IMR-90 (cell line): ENCODE results near the gene ADAP1. TPM values are rescaled to one million over a fixed set of nuclear protein-coding genes. Genes with fewer than 3 reads are reported as not detected.
A peak's percentile ranks its signal among the peaks of the same experiment; 100 is the strongest.

Experiments used
- ATAC-seq: fragments of 200-7000 bp; cut with Tn5 transposase; 2 replicates; pipeline ENCODE4 v1.9.1; 2020; ENCODE audit warnings: low read depth, mild to moderate bottlenecking, moderate library complexity
- BruUV-seq: library from RNA; stranded (reverse); fragments of 400-500 nt; replicated peaks from 2 replicates; lab custom pipeline; 2021; lab: Mats Ljungman, UMichigan
- CTCF ChIA-PET: fragments of 300-600 bp; formaldehyde crosslinking; extraction: SDS; loops from one replicate; lab custom pipeline; 2021; ENCODE audit warnings: antibody characterized with exemption; lab: Yijun Ruan, JAX
- POLR2A ChIA-PET: fragments of 300-600 bp; sonication (Branson Sonifier 250); formaldehyde crosslinking; loops from one replicate; lab custom pipeline; 2022; ENCODE audit warnings: antibody characterized with exemption; ENCODE audit not compliant: unreplicated experiment; lab: Charles Lee
- DNase-seq: peaks from one replicate; pipeline ENCODE4 v3.0.0; 2013
- H2AFZ ChIP-seq: replicated peaks from 2 replicates; pipeline ENCODE3; 2013; ENCODE audit warnings: low read length, mild to moderate bottlenecking; ENCODE audit not compliant: poor library complexity
- H2AK5ac ChIP-seq: 2 replicates; pipeline ENCODE4 v1.6.1; 2013; ENCODE audit warnings: low read depth, low read length, inconsistent platforms
- H2AK9ac ChIP-seq: replicated peaks from 2 replicates; pipeline ENCODE3; 2013; ENCODE audit warnings: mild to moderate bottlenecking, low read depth, low read length, moderate library complexity; ENCODE audit not compliant: poor library complexity
- H2BK120ac ChIP-seq: 2 replicates; pipeline ENCODE4 v1.6.1; 2013; ENCODE audit warnings: low read depth, low read length, inconsistent platforms
- H2BK15ac ChIP-seq: 3 replicates; pipeline ENCODE4 v1.6.1; 2013; ENCODE audit warnings: low read depth, low read length, inconsistent platforms
- H2BK20ac ChIP-seq: 2 replicates; pipeline ENCODE4 v1.6.1; 2013; ENCODE audit warnings: low read depth, mild to moderate bottlenecking, inconsistent platforms, low read length, moderate library complexity
- H2BK5ac ChIP-seq: 2 replicates; pipeline ENCODE4 v1.6.1; 2013; ENCODE audit warnings: mild to moderate bottlenecking, low read depth, low read length, inconsistent platforms; ENCODE audit not compliant: poor library complexity, severe bottlenecking
- H3K14ac ChIP-seq: replicated peaks from 2 replicates; pipeline ENCODE4 v1.6.1; 2013; ENCODE audit warnings: low read depth, low read length, inconsistent platforms
- H3K18ac ChIP-seq: 2 replicates; pipeline ENCODE4 v1.6.1; 2013; ENCODE audit warnings: low read depth, low read length, control low read depth
- H3K23ac ChIP-seq: 2 replicates; pipeline ENCODE4 v1.6.1; 2013; ENCODE audit warnings: low read depth, low read length, inconsistent platforms
- H3K27ac ChIP-seq: 2 replicates; pipeline ENCODE4 v1.5.1; 2013; ENCODE audit warnings: mild to moderate bottlenecking, control low read depth, low read length; ENCODE audit not compliant: insufficient read depth
- H3K27me3 ChIP-seq: 2 replicates; pipeline ENCODE4 v1.6.1; 2013; ENCODE audit warnings: low read length; ENCODE audit not compliant: control insufficient read depth, insufficient read depth
- H3K36me3 ChIP-seq: 2 replicates; pipeline ENCODE4 v1.6.1; 2013; ENCODE audit warnings: low read length, mixed read lengths; ENCODE audit not compliant: control insufficient read depth, insufficient read depth
- H3K4ac ChIP-seq: 2 replicates; pipeline ENCODE4 v1.6.1; 2013; ENCODE audit warnings: low read depth, low read length, inconsistent platforms
- H3K4me1 ChIP-seq: 2 replicates; pipeline ENCODE4 v1.6.1; 2013; ENCODE audit warnings: low read length, mixed read lengths; ENCODE audit not compliant: control insufficient read depth, insufficient read depth
- H3K4me2 ChIP-seq: 2 replicates; pipeline ENCODE4 v1.6.1; 2013; ENCODE audit warnings: low read depth, mild to moderate bottlenecking, control low read depth, low read length, moderate library complexity
- H3K4me3 ChIP-seq: 2 replicates; pipeline ENCODE4 v1.5.1; 2013; ENCODE audit warnings: low read depth, mild to moderate bottlenecking, control low read depth, low read length, moderate library complexity; ENCODE audit not compliant: insufficient read depth
- H3K56ac ChIP-seq: 2 replicates; pipeline ENCODE4 v1.6.1; 2013; ENCODE audit warnings: low read length, inconsistent platforms; ENCODE audit not compliant: insufficient read depth; ENCODE audit errors: extremely low read depth
- H3K79me1 ChIP-seq, 2 experiments: 2 replicates each; pipeline ENCODE4 v1.6.1; 2013; ENCODE audit warnings: low read length in 2 of 2, inconsistent platforms in 1 of 2, low read depth in 1 of 2
- H3K9ac ChIP-seq: 2 replicates; pipeline ENCODE4 v1.6.1; 2013; ENCODE audit warnings: low read depth, low read length, control low read depth
- H3K9me1 ChIP-seq: 2 replicates; pipeline ENCODE4 v1.6.1; 2013; ENCODE audit warnings: low read length, inconsistent platforms; ENCODE audit not compliant: insufficient read depth
- H3K9me3 ChIP-seq: 2 replicates; pipeline ENCODE4 v1.6.1; 2013; ENCODE audit warnings: low read length; ENCODE audit not compliant: control insufficient read depth, insufficient read depth
- H4K20me1 ChIP-seq: 2 replicates; pipeline ENCODE4 v1.6.1; 2013; ENCODE audit warnings: low read length, inconsistent platforms; ENCODE audit not compliant: insufficient read depth
- H4K5ac ChIP-seq: 2 replicates; pipeline ENCODE4 v1.6.1; 2013; ENCODE audit warnings: mild to moderate bottlenecking, low read depth, low read length, control low read depth
- H4K8ac ChIP-seq, 2 experiments: 2 replicates each; pipeline ENCODE4 v1.6.1; 2013; ENCODE audit warnings: low read depth in 2 of 2, low read length in 2 of 2, control low read depth in 1 of 2, inconsistent platforms in 1 of 2
- H4K91ac ChIP-seq: 2 replicates; pipeline ENCODE4 v1.6.1; 2013; ENCODE audit warnings: low read depth, low read length, inconsistent platforms; ENCODE audit not compliant: insufficient read depth
- BHLHE40 ChIP-seq: fragments of 150-350 bp; IDR thresholded peaks from 2 replicates; pipeline ENCODE4 v1.6.1; 2016; ENCODE audit warnings: mild to moderate bottlenecking, low read depth, low read length
- CEBPB ChIP-seq: IDR thresholded peaks from 2 replicates; pipeline ENCODE4 v1.6.1; 2012; ENCODE audit warnings: low read depth, low read length, improper control_type of control experiment
- CHD1 ChIP-seq: IDR thresholded peaks from 2 replicates; pipeline ENCODE4 v1.6.1; 2012; ENCODE audit warnings: low read depth, low read length, improper control_type of control experiment
- FOS ChIP-seq: fragments of 150-350 bp; IDR thresholded peaks from 2 replicates; pipeline ENCODE4 v1.6.1; 2016; ENCODE audit warnings: low read depth, low read length
- MAFK ChIP-seq: IDR thresholded peaks from 2 replicates; pipeline ENCODE4 v1.6.1; 2012; ENCODE audit warnings: low read depth, low read length, improper control_type of control experiment
- MAZ ChIP-seq: IDR thresholded peaks from 2 replicates; pipeline ENCODE4 v1.6.1; 2012; ENCODE audit warnings: low read depth, mild to moderate bottlenecking, low read length, improper control_type of control experiment, moderate library complexity, borderline replicate concordance
- MXI1 ChIP-seq: IDR thresholded peaks from 2 replicates; pipeline ENCODE4 v1.6.1; 2012; ENCODE audit warnings: low read depth, mild to moderate bottlenecking, low read length, moderate library complexity, borderline replicate concordance
- NFE2L2 ChIP-seq: fragments of 150-350 bp; IDR thresholded peaks from 2 replicates; pipeline ENCODE4 v1.6.1; 2016; ENCODE audit warnings: low read depth, mild to moderate bottlenecking, low read length
- POLR2A ChIP-seq: IDR thresholded peaks from 2 replicates; pipeline ENCODE4 v1.6.1; 2012; ENCODE audit warnings: mild to moderate bottlenecking, low read depth, low read length
- RAD21 ChIP-seq: IDR thresholded peaks from 2 replicates; pipeline ENCODE4 v1.6.1; 2012; ENCODE audit warnings: low read length, improper control_type of control experiment
- RCOR1 ChIP-seq: IDR thresholded peaks from 2 replicates; pipeline ENCODE4 v1.6.1; 2012; ENCODE audit warnings: mild to moderate bottlenecking, low read length, improper control_type of control experiment; ENCODE audit not compliant: insufficient replicate concordance
- RFX5 ChIP-seq: IDR thresholded peaks from 2 replicates; pipeline ENCODE4 v1.8.0; 2012; ENCODE audit warnings: low read depth, mild to moderate bottlenecking, low read length, moderate library complexity
- WGBS, 2 experiments: methylation state at CpG; one replicate each; pipeline versions ENCODE4 v1.1.5 to v1.1.7; 2013; ENCODE audit warnings: missing lambda C conversion rate in 2 of 2; ENCODE audit not compliant: insufficient read length in 1 of 2; ENCODE audit errors: extremely low coverage in 2 of 2; 5-methylcytosine and 5-hydroxymethylcytosine counted together
- dilution Hi-C: fragments of 300-500 bp; cut with HindIII; formaldehyde crosslinking; loops from one replicate; pipeline ENCODE4 v1.14.3; 2018; ENCODE audit warnings: low sequenced_read_pairs; ENCODE audit not compliant: unreplicated experiment
- in situ Hi-C: fragments of 300-500 bp; cut with MboI; formaldehyde crosslinking; loops from 3 replicates; pipeline ENCODE4 v1.14.3; 2019; ENCODE audit warnings: low sequenced_read_pairs, inconsistent platforms, mixed read lengths
- intact Hi-C: fragments of 100-400 bp; cut with micrococcal nuclease; formaldehyde crosslinking; loops from 2 replicates; pipeline ENCODE4 v1.10.0; 2022
- polyA plus RNA-seq, 3 experiments: library from polyadenylated mRNA; depleted of rRNA; stranded (reverse); fragments of >200 nt; gene quantifications; 2 replicates each; pipeline ENCODE4 v1.2.3, GENCODE V29; 2012; ENCODE audit warnings: low replicate concordance in 1 of 3
- total RNA-seq: library from RNA; depleted of rRNA; stranded (reverse); fragments of >200 nt; gene quantifications from 2 replicates; pipeline ENCODE4 v1.2.3, GENCODE V29; 2012
- TF ChIP-seq, protein P1 (sequence below): conservative IDR thresholded peaks from 2 replicates; pipeline ENCODE4 v1.5.1; 2012; ENCODE audit warnings: mild to moderate bottlenecking, low read depth, low read length, improper control_type of control experiment
- TF ChIP-seq, protein P2 (sequence below): fragments of 150-350 bp; IDR thresholded peaks from 2 replicates; pipeline ENCODE4 v1.6.1; 2017; ENCODE audit warnings: mild to moderate bottlenecking, antibody characterized with exemption, low read length, low read depth

ADAP1 gene
- total and polyA plus RNA-seq, 2 of the 4 experiments (the other 2 are of a cell fraction), result 1.4 to 2.0 TPM

DNA sequence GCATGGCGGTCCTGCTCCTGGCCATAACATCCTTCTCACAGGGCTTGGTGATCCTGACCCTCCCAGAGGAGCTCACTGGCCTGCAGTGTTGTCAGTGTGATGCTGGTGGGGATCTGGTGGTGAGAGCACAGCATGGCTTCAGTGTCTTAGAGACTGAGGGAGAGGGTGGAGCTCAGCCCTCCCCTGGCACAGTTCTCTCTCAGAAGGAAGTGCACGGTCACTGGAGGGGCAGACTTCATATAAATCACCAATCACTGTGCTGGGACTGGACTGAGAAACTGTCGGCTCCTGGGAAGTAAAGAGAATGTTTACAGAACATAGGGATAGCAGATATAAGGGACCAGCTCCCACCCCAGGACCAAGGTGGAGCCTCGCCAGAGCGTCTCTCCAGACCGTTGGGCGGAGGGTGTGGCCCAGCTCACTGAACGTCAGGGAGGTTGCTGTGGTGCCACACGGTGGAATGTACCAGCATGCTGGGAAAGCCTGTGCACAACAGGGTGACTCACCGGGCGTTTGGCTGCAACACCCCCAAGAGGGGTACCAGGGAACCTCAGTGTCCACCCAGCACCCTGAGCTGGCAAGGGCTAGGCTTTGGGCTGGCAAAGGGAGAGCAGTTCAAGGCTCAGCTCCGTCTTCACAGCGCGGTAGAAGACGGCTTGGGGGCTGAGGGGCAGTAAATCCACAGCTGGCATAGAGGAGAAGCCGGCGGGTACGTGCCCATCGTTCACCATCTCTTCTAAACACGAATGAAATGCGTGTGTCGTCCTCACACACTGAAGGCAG is 86.9 kb downstream of the ADAP1 start (continued):
- TF ChIP-seq MAZ (no peak), MXI1 (peak; percentile 47; the same call in 1 of the 2 replicates), RAD21 (no peak)

DNA sequence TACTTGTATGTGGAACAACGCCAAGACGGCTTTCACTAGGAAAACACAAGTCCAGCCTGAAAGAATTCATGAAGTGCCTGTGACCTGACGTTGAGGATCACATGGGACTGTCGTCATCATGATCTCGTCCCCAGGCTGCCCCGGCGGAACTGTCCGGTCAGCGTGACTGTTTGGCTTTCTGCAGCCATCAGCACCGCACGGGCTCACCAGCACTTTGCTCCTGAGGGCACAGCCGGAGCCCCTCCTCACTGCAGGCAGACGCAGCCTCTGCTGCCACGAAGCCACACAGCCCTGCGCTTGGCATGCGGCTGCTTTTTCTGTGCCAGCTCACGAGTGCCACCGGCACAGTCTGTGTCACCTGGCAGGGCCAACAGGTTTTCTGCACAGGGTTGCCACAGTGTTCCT is 87.5 kb downstream of the ADAP1 start:
- Histone ChIP-seq H3K79me1 (peaks cover 8 to 36% of the 10 kb centered on the region in 2 experiments), H2BK20ac (peak overlapping the region; percentile 84), H3K9me3 (no peaks in the 10 kb centered on the region), H3K9ac (0 out of 2 replicates have a peak overlapping the region, but pooled peaks have one; percentile 12), H3K4me1 (peaks cover 12% of the 10 kb centered on the region), H2AFZ (peak overlapping the region; percentile 72), H2BK5ac (peak overlapping the region; percentile 69), H3K4me2 (peak overlapping the region; percentile 30; the same call in 1 of the 2 replicates), H3K56ac (0 out of 2 replicates have a peak overlapping the region, but pooled peaks have one; percentile 22), H4K20me1 (peaks cover 11% of the 10 kb centered on the region; the same call in 1 of the 2 replicates), H3K36me3 (peaks cover 44% of the 10 kb centered on the region), H3K14ac (peak overlapping the region; percentile 42), H2AK5ac (peak overlapping the region; percentile 87), H3K9me1 (peaks cover 10% of the 10 kb centered on the region; the same call in 1 of the 2 replicates), H4K5ac (peak overlapping the region; percentile 3; the same call in 1 of the 2 replicates), H2AK9ac (peak overlapping the region; percentile 92), H2BK120ac (peak overlapping the region; percentile 79), H2BK15ac (0 out of 3 replicates have a peak overlapping the region, but pooled peaks have one; percentile 9), H3K27ac (peak overlapping the region; percentile 70), H3K18ac (peak overlapping the region; percentile 15), H3K23ac (peak overlapping the region; percentile 91), H4K91ac (peak overlapping the region; percentile 82), H4K8ac (peak overlapping the region; percentile 14 to 82; a peak in 3 of 4 replicates), H3K4ac (peak overlapping the region; percentile 85), H3K27me3 (no peaks in the 10 kb centered on the region), H3K4me3 (no peak overlapping the region)
- WGBS, 2 experiments, result 19% methylated on average over 16 of the region's 18 CpGs; no CpG with 5 or more reads in 1 of the 2 experiments
- POLR2A ChIA-PET, result no interaction called here
- no TSS peak for BruUV-seq
- in situ Hi-C loops, result no loop called here
- dilution Hi-C loops, result no loop called here
- DNase-seq, result peak; percentile 97
- ATAC-seq, result peak; percentile 91
- CTCF ChIA-PET, result interaction anchor here (0.9 to 1.3 kb wide), 2 partner anchors 8 to 81 kb away, joined by 3 to 4 read pairs; no protein-coding TSS in a partner anchor
- intact Hi-C loops, result no loop called here
- TF ChIP-seq RAD21, result no peak
- 0 out of 2 replicates have a peak, but pooled peaks have one; percentile 11 for TF ChIP-seq FOS
- TF ChIP-seq BHLHE40, result peak; percentile 55
- TF ChIP-seq RCOR1, result no peak
- TF ChIP-seq POLR2A, result no peak
- TF ChIP-seq CEBPB, result no peak
- TF ChIP-seq MAFK, result peak; percentile 83
- TF ChIP-seq NFE2L2, result peak; percentile 90
- no peak for TF ChIP-seq CHD1
- TF ChIP-seq, protein P1, sequence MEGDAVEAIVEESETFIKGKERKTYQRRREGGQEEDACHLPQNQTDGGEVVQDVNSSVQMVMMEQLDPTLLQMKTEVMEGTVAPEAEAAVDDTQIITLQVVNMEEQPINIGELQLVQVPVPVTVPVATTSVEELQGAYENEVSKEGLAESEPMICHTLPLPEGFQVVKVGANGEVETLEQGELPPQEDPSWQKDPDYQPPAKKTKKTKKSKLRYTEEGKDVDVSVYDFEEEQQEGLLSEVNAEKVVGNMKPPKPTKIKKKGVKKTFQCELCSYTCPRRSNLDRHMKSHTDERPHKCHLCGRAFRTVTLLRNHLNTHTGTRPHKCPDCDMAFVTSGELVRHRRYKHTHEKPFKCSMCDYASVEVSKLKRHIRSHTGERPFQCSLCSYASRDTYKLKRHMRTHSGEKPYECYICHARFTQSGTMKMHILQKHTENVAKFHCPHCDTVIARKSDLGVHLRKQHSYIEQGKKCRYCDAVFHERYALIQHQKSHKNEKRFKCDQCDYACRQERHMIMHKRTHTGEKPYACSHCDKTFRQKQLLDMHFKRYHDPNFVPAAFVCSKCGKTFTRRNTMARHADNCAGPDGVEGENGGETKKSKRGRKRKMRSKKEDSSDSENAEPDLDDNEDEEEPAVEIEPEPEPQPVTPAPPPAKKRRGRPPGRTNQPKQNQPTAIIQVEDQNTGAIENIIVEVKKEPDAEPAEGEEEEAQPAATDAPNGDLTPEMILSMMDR, result no peak
- TF ChIP-seq RFX5, result no peak
- TF ChIP-seq, protein P2, sequence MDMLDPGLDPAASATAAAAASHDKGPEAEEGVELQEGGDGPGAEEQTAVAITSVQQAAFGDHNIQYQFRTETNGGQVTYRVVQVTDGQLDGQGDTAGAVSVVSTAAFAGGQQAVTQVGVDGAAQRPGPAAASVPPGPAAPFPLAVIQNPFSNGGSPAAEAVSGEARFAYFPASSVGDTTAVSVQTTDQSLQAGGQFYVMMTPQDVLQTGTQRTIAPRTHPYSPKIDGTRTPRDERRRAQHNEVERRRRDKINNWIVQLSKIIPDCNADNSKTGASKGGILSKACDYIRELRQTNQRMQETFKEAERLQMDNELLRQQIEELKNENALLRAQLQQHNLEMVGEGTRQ, result peak; percentile 92
